ENCODE measurements around the gene IL23A.

GRCh38 chr12:56297400-56297799 is 41.3 kb upstream of the IL23A start:
- TF ChIP-seq ZNF565 (CRISPR knock-in tag; conservative IDR thresholded peaks at IDR 0.05; ENCODE audit: low read depth) (no peak), ESRRG (CRISPR knock-in tag; IDR thresholded peaks at IDR 0.05) (no peak), ISL1 (CRISPR knock-in tag; IDR thresholded peaks at IDR 0.05) (no peak), ARNTL (CRISPR knock-in tag; IDR thresholded peaks at IDR 0.05; ENCODE audit: borderline replicate concordance, low read depth) (no peak), CSDC2 (CRISPR knock-in tag; IDR thresholded peaks at IDR 0.05) (no peak), ZFP30 (CRISPR knock-in tag; IDR thresholded peaks at IDR 0.05) (no peak), TOX (CRISPR knock-in tag; IDR thresholded peaks at IDR 0.05; ENCODE audit: borderline replicate concordance) (no peak), PATZ1 (CRISPR knock-in tag; IDR thresholded peaks at IDR 0.05; ENCODE audit: borderline replicate concordance) (no peak), ZFP3 (CRISPR knock-in tag; IDR thresholded peaks at IDR 0.05) (no peak)

All from SK-N-SH treated with all-trans-retinoic acid at 6 μM for 48 hours (cell line).